ENCODE data around the gene AP5Z1. TPM values are rescaled to one million over a fixed set of nuclear protein-coding genes. Genes with fewer than 3 reads are reported as not detected.
A peak's percentile ranks its signal among the peaks of the same experiment; 100 is the strongest.

The AP5Z1 gene
- total RNA-seq, 1 experiment from 2014 or later, result 38.3 TPM

DNA sequence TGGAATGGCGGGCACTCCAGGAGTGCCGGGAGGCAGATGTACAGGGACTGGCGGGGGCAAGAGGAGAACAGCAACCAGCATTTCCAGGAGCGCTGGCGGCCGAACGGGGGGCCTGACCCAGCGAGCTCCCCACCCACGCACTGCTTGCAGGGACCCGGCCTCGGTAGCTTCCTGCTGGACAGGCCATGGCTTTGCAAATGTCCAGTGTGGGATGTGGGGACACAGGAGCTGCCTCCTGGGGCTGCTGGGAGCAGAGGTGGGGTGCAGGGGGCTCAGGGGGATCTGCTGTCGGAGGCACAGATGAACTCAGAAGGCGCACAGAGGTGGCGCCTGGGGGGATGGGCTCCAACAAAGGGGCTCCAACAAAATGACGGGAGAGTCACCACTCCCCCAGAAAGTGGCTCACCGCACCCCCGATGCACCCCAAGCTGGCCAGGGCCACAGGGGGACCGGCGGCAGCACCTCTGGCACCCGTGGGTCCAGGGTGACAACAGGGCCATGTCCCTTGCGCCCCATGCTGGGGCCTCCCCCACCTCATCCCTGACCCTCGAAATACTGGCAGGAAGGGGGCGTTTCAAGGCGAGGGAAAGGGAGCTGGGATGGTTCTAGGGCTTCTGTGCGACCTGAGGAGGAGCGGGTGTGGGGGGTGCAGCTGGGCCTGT is 41.1 kb downstream of the AP5Z1 start:
- no peak overlapping the region for H2BK20ac ChIP-seq (ENCODE audit: low read depth, low read length, poor library complexity, severe bottlenecking)
- H3K18ac ChIP-seq (ENCODE audit: insufficient read length, low read depth, low read length), result no peak overlapping the region
- no peak overlapping the region for H3K56ac ChIP-seq (ENCODE audit: insufficient read length, low read depth, low read length)
- H3K79me2 ChIP-seq (ENCODE audit: insufficient read depth, low read length), result no peaks in the 10 kb centered on the region
- no peak overlapping the region for H4K8ac ChIP-seq (replicated peaks; ENCODE audit: insufficient read length, low read depth, low read length)
- no peak overlapping the region for H2AK5ac ChIP-seq (ENCODE audit: insufficient read length, low read length)
- H3K9ac ChIP-seq (ENCODE audit: extremely low read depth, insufficient read length, low read length), result no peak overlapping the region
- H3K4me2 ChIP-seq (ENCODE audit: insufficient read depth, insufficient read length, low read length), result no peak overlapping the region
- peaks cover 4% of the 10 kb centered on the region for H3K27me3 Mint-ChIP-seq (ENCODE audit: low read depth)
- DNase-seq, result peak; percentile 23
- no peaks in the 10 kb centered on the region for H4K20me1 ChIP-seq (ENCODE audit: control insufficient read depth, insufficient read depth, insufficient read length)
- no peaks in the 10 kb centered on the region for H3K4me1 Mint-ChIP-seq
- no peak for TF ChIP-seq CTCF (conservative IDR thresholded peaks at IDR 0.05)
- H3K23me2 ChIP-seq (ENCODE audit: insufficient read length, low read depth, low read length, poor library complexity, severe bottlenecking), result no peaks in the 10 kb centered on the region
- no peak overlapping the region for H2BK120ac ChIP-seq (ENCODE audit: low read depth, low read length, poor library complexity, severe bottlenecking)
- H3K4ac ChIP-seq (ENCODE audit: low read depth, low read length), result no peak overlapping the region
- H3K9me3 ChIP-seq (ENCODE audit: control insufficient read depth, low read depth, low read length), result no peaks in the 10 kb centered on the region
- no peak overlapping the region for H3K4me3 Mint-ChIP-seq
- H3K79me1 ChIP-seq (ENCODE audit: insufficient read depth, low read depth, low read length, poor library complexity, severe bottlenecking), result no peaks in the 10 kb centered on the region
- no peak overlapping the region for H3K27ac Mint-ChIP-seq
- H3K23ac ChIP-seq (ENCODE audit: insufficient read length, low read depth, low read length), result no peak overlapping the region
- no peak overlapping the region for H3T11ph ChIP-seq (ENCODE audit: low read length)
- H4K91ac ChIP-seq (ENCODE audit: insufficient read length, low read depth, low read length), result no peak overlapping the region
- peaks cover 0 to 10% (median 0%) of the 10 kb centered on the region in 3 experiments; a peak in 3 of 7 replicates for H3K36me3 Mint-ChIP-seq (ENCODE audit: insufficient read depth in 1 of 3, low read depth in 3 of 3)
- no peak overlapping the region for H3K27ac ChIP-seq (ENCODE audit: insufficient read length, low read depth, low read length)
- H3K9me3 Mint-ChIP-seq, result peaks cover 1 to 6% of the 10 kb centered on the region in 2 experiments; a peak in 2 of 5 replicates
- H3K4me1 ChIP-seq (ENCODE audit: insufficient read depth, low read length), result no peaks in the 10 kb centered on the region
- H2BK12ac ChIP-seq (ENCODE audit: insufficient read length, low read depth, low read length), result no peak overlapping the region
- no peak overlapping the region for H2BK15ac ChIP-seq (ENCODE audit: low read depth, low read length)
- no peak overlapping the region for H4K5ac ChIP-seq (ENCODE audit: insufficient read length, low read depth, low read length)
- no peak overlapping the region for H2AFZ ChIP-seq (ENCODE audit: low read length)
- H3K27me3 ChIP-seq (ENCODE audit: insufficient read depth, low read length), result no peaks in the 10 kb centered on the region
- no CpG with 5 or more reads among the region's 26 CpGs for WGBS (ENCODE audit: extremely low coverage, insufficient read length, low lambda C conversion rate)
- H2BK5ac ChIP-seq (ENCODE audit: insufficient read length, low read length), result no peak overlapping the region
- no peak overlapping the region for H3K14ac ChIP-seq (ENCODE audit: insufficient read depth, low read length)

All from H9 (cell line).